ENCODE data around the gene ARHGEF7. TPM values are rescaled to one million over a fixed set of nuclear protein-coding genes. Genes with fewer than 3 reads are reported as not detected.
"Not testable (repeated sequence)": the region's sequence is repeated elsewhere in the genome, so short reads cannot be mapped to it uniquely, and the experiment has no call there.

The ARHGEF7 gene
- total RNA-seq, 2 donors from 2014 or later = 49.5 to 53.5 TPM

- Histone ChIP-seq H3K4me1 (ENCODE audit: control insufficient read depth, insufficient read depth, low read length) (peaks cover 4% of the 10 kb centered on the region), H3K36me3 (ENCODE audit: control insufficient read depth, insufficient read depth, low read length) (no peaks in the 10 kb centered on the region), H3K9me3 (ENCODE audit: control insufficient read depth, low read length) (no peaks in the 10 kb centered on the region), H3K27ac (ENCODE audit: low read depth, low read length) (no peak overlapping the region), H3K9ac (ENCODE audit: extremely low read depth, low read length, poor library complexity, severe bottlenecking) (no peak overlapping the region), H3K27me3 (ENCODE audit: control insufficient read depth, insufficient read depth, low read length, poor library complexity, severe bottlenecking) (no peaks in the 10 kb centered on the region), H3K4me3 (ENCODE audit: low read length) (no peak overlapping the region)
- WGBS, 2 experiments (ENCODE audit: insufficient coverage in 1 of 2, insufficient read length in 1 of 2) = 78 to 80% methylated on average over 3 to 4 of the region's 4 CpGs
- Mint-ChIP-seq H3K9me3 (peaks cover 11% of the 10 kb centered on the region), H3K36me3 (ENCODE audit: low read depth) (no peaks in the 10 kb centered on the region), H3K27ac (no peak overlapping the region), H3K27me3 (ENCODE audit: insufficient read depth) (peaks cover 2% of the 10 kb centered on the region), H3K4me1 (peaks cover 7% of the 10 kb centered on the region), H3K4me3 (no peak overlapping the region)
- no peak for DNase-seq
- TF ChIP-seq CTCF (conservative IDR thresholded peaks at IDR 0.05) = no peak
These were observed 32.9 kb upstream of the ARHGEF7 start for GRCh38 chr13:111082240-111082639.

GRCh38 chr13:111082769-111083168 is 32.3 kb upstream of the ARHGEF7 start:
- peaks cover 11% of the 10 kb centered on the region for H3K9me3 Mint-ChIP-seq
- not testable (repeated sequence) for H3K9me3 ChIP-seq (ENCODE audit: control insufficient read depth, low read length); H3K27ac ChIP-seq (ENCODE audit: low read depth, low read length); H3K36me3 ChIP-seq (ENCODE audit: control insufficient read depth, insufficient read depth, low read length); H3K4me1 ChIP-seq (ENCODE audit: control insufficient read depth, insufficient read depth, low read length); H3K9ac ChIP-seq (ENCODE audit: extremely low read depth, low read length, poor library complexity, severe bottlenecking); H3K4me1 Mint-ChIP-seq; DNase-seq; H3K4me3 ChIP-seq (ENCODE audit: low read length); H3K36me3 Mint-ChIP-seq (ENCODE audit: low read depth); H3K27me3 ChIP-seq (ENCODE audit: control insufficient read depth, insufficient read depth, low read length, poor library complexity, severe bottlenecking); H3K27me3 Mint-ChIP-seq (ENCODE audit: insufficient read depth); H3K4me3 Mint-ChIP-seq; H3K27ac Mint-ChIP-seq
- 95% methylated on average over 14 of the region's 14 CpGs for WGBS, 2 experiments (ENCODE audit: insufficient coverage in 1 of 2, insufficient read length in 1 of 2)

- not testable (repeated sequence) for H3K4me3 Mint-ChIP-seq; H3K27ac ChIP-seq (ENCODE audit: low read depth, low read length); H3K9ac ChIP-seq (ENCODE audit: extremely low read depth, low read length, poor library complexity, severe bottlenecking); H3K4me1 ChIP-seq (ENCODE audit: control insufficient read depth, insufficient read depth, low read length); DNase-seq; H3K4me3 ChIP-seq (ENCODE audit: low read length); H3K36me3 Mint-ChIP-seq (ENCODE audit: low read depth); H3K27me3 Mint-ChIP-seq (ENCODE audit: insufficient read depth); H3K27ac Mint-ChIP-seq; H3K36me3 ChIP-seq (ENCODE audit: control insufficient read depth, insufficient read depth, low read length); H3K9me3 ChIP-seq (ENCODE audit: control insufficient read depth, low read length); H3K27me3 ChIP-seq (ENCODE audit: control insufficient read depth, insufficient read depth, low read length, poor library complexity, severe bottlenecking); H3K4me1 Mint-ChIP-seq
- H3K9me3 Mint-ChIP-seq = peaks cover 11% of the 10 kb centered on the region
- WGBS, 2 experiments (ENCODE audit: insufficient coverage in 1 of 2, insufficient read length in 1 of 2) = 98% methylated on average over 8 of the region's 25 CpGs; no CpG with 5 or more reads in 1 of the 2 experiments
These were observed 31.4 kb upstream of the ARHGEF7 start for GRCh38 chr13:111083693-111084092.

- H3K27me3 Mint-ChIP-seq (ENCODE audit: insufficient read depth) = peaks cover 16% of the 10 kb centered on the region
- Histone ChIP-seq H3K27ac (ENCODE audit: low read depth, low read length) (no peak overlapping the region), H3K27me3 (ENCODE audit: control insufficient read depth, insufficient read depth, low read length, poor library complexity, severe bottlenecking) (no peaks in the 10 kb centered on the region), H3K9ac (ENCODE audit: extremely low read depth, low read length, poor library complexity, severe bottlenecking) (no peak overlapping the region), H3K4me3 (ENCODE audit: low read length) (no peak overlapping the region), H3K9me3 (ENCODE audit: control insufficient read depth, low read length) (no peaks in the 10 kb centered on the region), H3K36me3 (ENCODE audit: control insufficient read depth, insufficient read depth, low read length) (no peaks in the 10 kb centered on the region), H3K4me1 (ENCODE audit: control insufficient read depth, insufficient read depth, low read length) (no peaks in the 10 kb centered on the region)
- no peak overlapping the region for H3K27ac Mint-ChIP-seq
- H3K4me1 Mint-ChIP-seq = no peaks in the 10 kb centered on the region
- DNase-seq = no peak
- no peak overlapping the region for H3K4me3 Mint-ChIP-seq
- H3K36me3 Mint-ChIP-seq (ENCODE audit: low read depth) = no peaks in the 10 kb centered on the region
- H3K9me3 Mint-ChIP-seq = no peaks in the 10 kb centered on the region
- 94 to 95% methylated on average over 6 of the region's 7 CpGs for WGBS, 2 experiments (ENCODE audit: insufficient coverage in 1 of 2, insufficient read length in 1 of 2)
- TF ChIP-seq CTCF (conservative IDR thresholded peaks at IDR 0.05) = no peak
These were observed 24.9 kb upstream of the ARHGEF7 start for GRCh38 chr13:111090169-111090568.
